Kidney (tissue), 14 donors: Measurements from ENCODE around the gene KIF25. TPM values are rescaled to one million over a fixed set of nuclear protein-coding genes. Genes with fewer than 3 reads are reported as not detected.
"Not testable (repeated sequence)": the region's sequence is repeated elsewhere in the genome, so short reads cannot be mapped to it uniquely, and the experiment has no call there.

Experiments used
- DNase-seq, 5 donors: peaks; one replicate each; pipeline ENCODE4 v3.0.0-alpha.2; 2013 to 2020
- FAIRE-seq: peaks from 2 replicates; lab custom pipeline; 2012; peaks lifted over from hg19 to GRCh38; lab: Jason Lieb, UNC
- H3K27ac ChIP-seq, 2 donors: one replicate each; pipeline ENCODE4 v1.7.0; 2013; ENCODE audit warnings: low read depth in 2 of 2, low read length in 2 of 2, inconsistent platforms in 1 of 2
- H3K27me3 ChIP-seq: one replicate; pipeline ENCODE4 v1.7.1; 2013; ENCODE audit warnings: low read length, inconsistent platforms; ENCODE audit not compliant: control insufficient read depth, insufficient read depth
- H3K36me3 ChIP-seq, 3 donors: one replicate each; pipeline versions ENCODE4 v1.7.0 to v1.7.1; 2013; ENCODE audit warnings: low read length in 3 of 3, control low read depth in 1 of 3, inconsistent platforms in 1 of 3; ENCODE audit not compliant: insufficient read depth in 3 of 3, control insufficient read depth in 2 of 3
- H3K4me1 ChIP-seq, 3 donors: one replicate each; pipeline versions ENCODE4 v1.7.0 to v1.7.1; 2013; ENCODE audit warnings: low read length in 3 of 3, inconsistent platforms in 1 of 3, low read depth in 1 of 3; ENCODE audit not compliant: control insufficient read depth in 2 of 3, insufficient read depth in 2 of 3
- H3K4me3 ChIP-seq, 3 donors: one replicate each; pipeline versions ENCODE4 v1.7.0 to v1.8.1; 2013; ENCODE audit warnings: low read length in 3 of 3, control low read depth in 1 of 3, inconsistent platforms in 1 of 3
- H3K9ac ChIP-seq, 3 donors: one replicate each; pipeline versions ENCODE4 v1.7.0 to v1.7.1; 2013; ENCODE audit warnings: low read length in 3 of 3, control low read depth in 1 of 3, inconsistent platforms in 1 of 3
- H3K9me3 ChIP-seq, 3 donors: one replicate each; pipeline versions ENCODE4 v1.7.0 to v1.7.1; 2013; ENCODE audit warnings: low read length in 3 of 3, control low read depth in 1 of 3, inconsistent platforms in 1 of 3; ENCODE audit not compliant: control insufficient read depth in 2 of 3, insufficient read depth in 1 of 3
- CTCF ChIP-seq: IDR thresholded peaks from 3 replicates; pipeline ENCODE4 v1.5.1; 2012; ENCODE audit warnings: mild to moderate bottlenecking, moderate library complexity, borderline replicate concordance; ENCODE audit not compliant: insufficient read depth; ENCODE audit errors: extremely low read depth
- intact Hi-C: fragments of 100-400 bp; cut with DNase I; formaldehyde crosslinking; loops from one replicate; pipeline ENCODE4 v1.11.1; 2022
- polyA plus RNA-seq: library from polyadenylated mRNA; stranded (reverse); fragments of 350-450 nt; fragmentation: Illumina TruSeq; extraction: RNeasy Lipid Tissue Mini Kit (QIAGEN cat#74804); gene quantifications from one replicate; pipeline ENCODE4 v1.2.3, GENCODE V29; 2014; ENCODE audit warnings: low read depth, low replicate concordance; ENCODE audit not compliant: insufficient read depth
- total RNA-seq: library from RNA; stranded (reverse); fragmentation: NEBNext Ultra II Directional; extraction: Animal tissue kit (Norgen Biotek cat#: 25700); gene quantifications from one replicate; pipeline ENCODE4 v1.2.1, GENCODE V29; 2021
- donor health status: control.
- donor health status: control.
- donor health status: control.
- donor health status: control.
- donor health status: control.
- donor health status: DM: yes; HTN: yes; CAD: no.
- donor health status: Normal renal cell carcinoma (clear cell type).

KIF25 gene
- total and polyA plus RNA-seq, 2 donors from 2014 or later = not detected

- TF ChIP-seq CTCF = no peak
- FAIRE-seq (no peak), DNase-seq (no peak)
- H3K4me1 ChIP-seq = peaks cover 0 to 11% (median 6%) of the 10 kb centered on the region in 3 donors
- H3K4me3 ChIP-seq = no peak overlapping the region
- peaks cover 0 to 3% (median 0%) of the 10 kb centered on the region in 3 donors for H3K9me3 ChIP-seq
- H3K36me3 ChIP-seq = peaks cover 6 to 10% (median 7%) of the 10 kb centered on the region in 3 donors
- H3K27ac ChIP-seq = no peak overlapping the region
- intact Hi-C loops = no loop called here
- H3K9ac ChIP-seq = no peak overlapping the region
- peaks cover 2% of the 10 kb centered on the region for H3K27me3 ChIP-seq
Observed at GRCh38 chr6:168075216-168075615, 77.7 kb downstream of the KIF25 start.

- peaks cover 6 to 10% (median 7%) of the 10 kb centered on the region in 3 donors for H3K36me3 ChIP-seq
- no peak overlapping the region for H3K4me3 ChIP-seq
- H3K4me1 ChIP-seq = peaks cover 0 to 11% (median 6%) of the 10 kb centered on the region in 3 donors
- TF ChIP-seq CTCF = no peak
- peaks cover 2% of the 10 kb centered on the region for H3K27me3 ChIP-seq
- no peak overlapping the region for H3K27ac ChIP-seq
- peaks cover 0 to 3% (median 0%) of the 10 kb centered on the region in 3 donors for H3K9me3 ChIP-seq
- intact Hi-C loops = no loop called here
- DNase-seq (no peak), FAIRE-seq (no peak)
- H3K9ac ChIP-seq = no peak overlapping the region
Observed at GRCh38 chr6:168075787-168076202, 78.3 kb downstream of the KIF25 start.

GRCh38 chr6:168077401-168077800 is 79.9 kb downstream of the KIF25 start:
- Histone ChIP-seq H3K4me1 (peaks cover 0 to 11% (median 6%) of the 10 kb centered on the region in 3 donors), H3K27ac (peak overlapping the region in 1 of 2 donors; percentile 32), H3K9ac (peak overlapping the region in 1 of 3 donors; percentile 16), H3K4me3 (peak overlapping the region in 1 of 3 donors; percentile 47)
- FAIRE-seq, H3K27me3 ChIP-seq, H3K36me3 ChIP-seq, H3K9me3 ChIP-seq, DNase-seq, intact Hi-C loops: not testable (repeated sequence)

GRCh38 chr6:168078175-168078942 is 80.9 kb downstream of the KIF25 start:
- H3K36me3 ChIP-seq = peaks cover 6 to 10% (median 7%) of the 10 kb centered on the region in 3 donors
- DNase-seq (peak in 2 of 5 donors; percentile 51 to 67), FAIRE-seq (no peak)
- no peak for TF ChIP-seq CTCF
- peaks cover 2% of the 10 kb centered on the region for H3K27me3 ChIP-seq
- peaks cover 0 to 15% (median 6%) of the 10 kb centered on the region in 3 donors for H3K4me1 ChIP-seq
- intact Hi-C loops = no loop called here
- H3K9ac ChIP-seq = peak overlapping the region in 1 of 3 donors; percentile 35
- peak overlapping the region; percentile 7 to 47 (median 10) for H3K4me3 ChIP-seq
- H3K9me3 ChIP-seq = peaks cover 0 to 3% (median 0%) of the 10 kb centered on the region in 3 donors
- H3K27ac ChIP-seq = peak overlapping the region; percentile 66 to 86
